ENCODE results near the gene PPHLN1. TPM values are rescaled to one million over a fixed set of nuclear protein-coding genes. Genes with fewer than 3 reads are reported as not detected.

The PPHLN1 gene
- total RNA-seq, 1 donor from 2014 or later, result 95.9 TPM

DNA sequence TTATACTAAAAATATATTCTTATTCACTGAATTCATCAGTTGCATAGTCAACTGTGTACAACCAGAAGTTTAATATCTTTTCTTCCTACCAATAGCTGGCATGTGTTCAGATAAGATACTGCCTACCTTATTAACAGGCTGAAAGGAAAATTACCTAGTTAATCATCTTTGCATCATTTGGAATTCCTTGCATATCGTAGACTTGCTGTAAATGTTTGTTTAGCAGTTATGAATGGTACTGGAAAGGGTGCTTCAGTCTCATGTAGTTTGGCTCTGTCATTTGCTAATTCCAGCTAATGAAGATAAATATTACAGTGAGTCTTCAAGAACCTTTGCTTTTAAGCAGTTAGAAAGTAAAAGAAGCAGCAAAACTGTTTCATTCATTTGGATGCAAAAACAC, 84.4 kb downstream of the PPHLN1 start:
- Mint-ChIP-seq H3K9me3 (no peaks in the 10 kb centered on the region), H3K27ac (no peak overlapping the region), H3K4me3 (no peak overlapping the region), H3K4me1 (peaks cover 10% of the 10 kb centered on the region), H3K36me3 (ENCODE audit: low read depth) (peaks cover 44% of the 10 kb centered on the region), H3K27me3 (no peaks in the 10 kb centered on the region)
- DNase-seq, result no peak
- no peak for ATAC-seq (ENCODE audit: low read depth)
- ChIA-PET POLR2A (no interaction called here), CTCF (no interaction called here)
- TF ChIP-seq CTCF (IDR thresholded peaks at IDR 0.05), result no peak
- intact Hi-C loops (cut with micrococcal nuclease), result no loop called here

- CTCF ChIA-PET, result no interaction called here
- no peak for DNase-seq
Measured at GRCh38 chr12:42420395-42420794, 94.4 kb downstream of the PPHLN1 start.

GRCh38 chr12:42421844-42422779, 96.1 kb downstream of the PPHLN1 start:
- H3K27me3 Mint-ChIP-seq, result no peaks in the 10 kb centered on the region
- H3K4me1 Mint-ChIP-seq, result peaks cover 27% of the 10 kb centered on the region
- peaks cover 20% of the 10 kb centered on the region for H3K36me3 Mint-ChIP-seq (ENCODE audit: low read depth)
- ATAC-seq (ENCODE audit: low read depth), result no peak
- no peak for DNase-seq
- CTCF ChIA-PET, result no interaction called here
- no peak overlapping the region for H3K27ac Mint-ChIP-seq
- POLR2A ChIA-PET, result no interaction called here
- H3K9me3 Mint-ChIP-seq, result no peaks in the 10 kb centered on the region
- no peak for TF ChIP-seq CTCF (IDR thresholded peaks at IDR 0.05)
- intact Hi-C loops (cut with micrococcal nuclease), result loop anchor here (1.0 kb wide), 1 partner anchor 47 kb away; no protein-coding TSS in a partner anchor
- no peak overlapping the region for H3K4me3 Mint-ChIP-seq

More at GRCh38 chr12:42420395-42420794, 94.4 kb downstream of the PPHLN1 start:
- Mint-ChIP-seq H3K27me3 (no peaks in the 10 kb centered on the region), H3K4me1 (peaks cover 37% of the 10 kb centered on the region), H3K27ac (no peak overlapping the region), H3K4me3 (no peak overlapping the region), H3K36me3 (ENCODE audit: low read depth) (peaks cover 24% of the 10 kb centered on the region), H3K9me3 (no peaks in the 10 kb centered on the region)
- no peak for TF ChIP-seq CTCF (IDR thresholded peaks at IDR 0.05)
- no peak for ATAC-seq (ENCODE audit: low read depth)
- intact Hi-C loops (cut with micrococcal nuclease), result no loop called here
- POLR2A ChIA-PET, result interaction anchor here (0.5 kb wide), 1 partner anchor 64 kb away, joined by 6 read pairs; no protein-coding TSS in a partner anchor

GRCh38 chr12:42422785-42423184, 96.8 kb downstream of the PPHLN1 start:
- no peaks in the 10 kb centered on the region for H3K27me3 Mint-ChIP-seq
- no peaks in the 10 kb centered on the region for H3K9me3 Mint-ChIP-seq
- ATAC-seq (ENCODE audit: low read depth) (no peak), DNase-seq (no peak)
- no peak overlapping the region for H3K4me3 Mint-ChIP-seq
- peaks cover 26% of the 10 kb centered on the region for H3K36me3 Mint-ChIP-seq (ENCODE audit: low read depth)
- no peak overlapping the region for H3K27ac Mint-ChIP-seq
- ChIA-PET POLR2A (no interaction called here), CTCF (no interaction called here)
- peaks cover 26% of the 10 kb centered on the region for H3K4me1 Mint-ChIP-seq
- TF ChIP-seq CTCF (IDR thresholded peaks at IDR 0.05), result no peak
- intact Hi-C loops (cut with micrococcal nuclease), result loop anchor here (1.0 kb wide), 1 partner anchor 47 kb away; no protein-coding TSS in a partner anchor

GRCh38 chr12:42426746-42427145, 100.8 kb downstream of the PPHLN1 start:
- Mint-ChIP-seq H3K27ac (no peak overlapping the region), H3K9me3 (no peaks in the 10 kb centered on the region), H3K4me3 (no peak overlapping the region), H3K4me1 (peaks cover 9% of the 10 kb centered on the region), H3K36me3 (ENCODE audit: low read depth) (peaks cover 39% of the 10 kb centered on the region), H3K27me3 (no peaks in the 10 kb centered on the region)
- ChIA-PET CTCF (no interaction called here), POLR2A (no interaction called here)
- DNase-seq (no peak), ATAC-seq (ENCODE audit: low read depth) (no peak)
- intact Hi-C loops (cut with micrococcal nuclease), result no loop called here
- TF ChIP-seq CTCF (IDR thresholded peaks at IDR 0.05), result no peak
